ENCODE results near the gene FEV.

The FEV gene

GRCh38 chr2:218997731-218998130 lies 12.7 kb upstream of the FEV start:
- TF ChIP-seq, protein P1, sequence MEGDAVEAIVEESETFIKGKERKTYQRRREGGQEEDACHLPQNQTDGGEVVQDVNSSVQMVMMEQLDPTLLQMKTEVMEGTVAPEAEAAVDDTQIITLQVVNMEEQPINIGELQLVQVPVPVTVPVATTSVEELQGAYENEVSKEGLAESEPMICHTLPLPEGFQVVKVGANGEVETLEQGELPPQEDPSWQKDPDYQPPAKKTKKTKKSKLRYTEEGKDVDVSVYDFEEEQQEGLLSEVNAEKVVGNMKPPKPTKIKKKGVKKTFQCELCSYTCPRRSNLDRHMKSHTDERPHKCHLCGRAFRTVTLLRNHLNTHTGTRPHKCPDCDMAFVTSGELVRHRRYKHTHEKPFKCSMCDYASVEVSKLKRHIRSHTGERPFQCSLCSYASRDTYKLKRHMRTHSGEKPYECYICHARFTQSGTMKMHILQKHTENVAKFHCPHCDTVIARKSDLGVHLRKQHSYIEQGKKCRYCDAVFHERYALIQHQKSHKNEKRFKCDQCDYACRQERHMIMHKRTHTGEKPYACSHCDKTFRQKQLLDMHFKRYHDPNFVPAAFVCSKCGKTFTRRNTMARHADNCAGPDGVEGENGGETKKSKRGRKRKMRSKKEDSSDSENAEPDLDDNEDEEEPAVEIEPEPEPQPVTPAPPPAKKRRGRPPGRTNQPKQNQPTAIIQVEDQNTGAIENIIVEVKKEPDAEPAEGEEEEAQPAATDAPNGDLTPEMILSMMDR (IDR thresholded peaks at IDR 0.05; ENCODE audit: low read depth, low read length), result no peak
- no peak for DNase-seq (ENCODE audit: extremely low read depth, low read depth)

DNA sequence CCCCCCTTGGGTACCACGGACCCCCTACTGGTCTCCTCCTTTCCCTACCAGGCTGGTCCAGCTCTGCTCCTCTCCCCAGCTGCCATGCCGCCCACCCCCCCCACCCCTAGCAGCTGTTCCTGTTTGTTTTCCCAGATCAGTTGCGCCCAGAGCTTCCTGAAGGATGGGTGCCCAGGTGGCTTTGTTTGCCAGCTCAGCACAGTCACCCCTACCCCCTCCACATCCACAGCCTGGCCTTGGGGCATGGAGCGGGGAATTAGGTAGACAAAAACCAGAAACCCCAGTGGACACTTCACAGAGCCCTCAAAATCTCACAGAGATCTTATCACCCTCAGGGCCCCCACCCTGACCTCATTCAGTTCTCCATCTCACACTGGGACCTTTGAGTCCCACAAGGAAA lies 12.0 kb upstream of the FEV start:
- TF ChIP-seq, protein P1 (IDR thresholded peaks at IDR 0.05; ENCODE audit: low read depth, low read length), result no peak
- no peak for DNase-seq (ENCODE audit: extremely low read depth, low read depth)

DNA sequence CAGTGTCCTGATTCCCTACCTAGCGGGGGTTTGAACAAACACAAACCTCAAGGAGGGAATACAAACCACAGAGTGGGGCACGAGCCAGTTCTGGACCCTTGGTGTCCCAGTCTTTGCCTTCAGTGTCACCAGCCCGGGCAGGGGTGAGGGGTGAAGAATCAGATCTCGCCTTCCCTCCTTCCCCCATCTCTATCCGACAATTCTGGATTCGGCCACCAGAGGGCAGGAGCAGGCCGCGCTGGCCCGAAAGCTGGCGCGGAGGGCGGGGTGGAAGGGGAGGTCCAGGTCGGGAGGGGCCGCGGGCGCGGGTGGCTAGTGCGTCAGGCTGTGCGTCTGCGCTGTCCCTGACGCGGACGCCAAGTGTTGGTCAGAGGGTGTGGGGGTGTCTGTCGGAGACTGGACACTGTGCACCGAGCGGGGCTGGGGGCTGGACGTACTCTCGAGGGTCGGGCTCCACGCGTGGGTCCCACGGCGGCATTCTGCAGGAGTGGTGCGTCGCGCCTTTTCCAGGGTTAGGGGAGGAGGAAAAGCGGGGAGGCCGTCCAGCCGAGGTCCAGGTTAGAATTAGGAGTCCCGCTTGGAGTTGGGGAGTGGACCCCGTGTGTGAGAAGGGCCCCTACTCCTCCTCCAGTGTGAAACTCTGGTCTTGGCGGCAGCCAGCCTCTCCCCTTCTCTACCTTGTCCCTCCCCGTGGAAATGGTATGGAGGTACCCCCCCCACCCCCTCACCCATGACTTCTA lies 11.2 kb upstream of the FEV start:
- TF ChIP-seq, protein P1 (IDR thresholded peaks at IDR 0.05; ENCODE audit: low read depth, low read length), result peak; percentile 86
- peak; percentile 42 for DNase-seq (ENCODE audit: extremely low read depth, low read depth)

- TF ChIP-seq, protein P1 (IDR thresholded peaks at IDR 0.05; ENCODE audit: low read depth, low read length), result no peak
- no peak for DNase-seq (ENCODE audit: extremely low read depth, low read depth)
Measured at GRCh38 chr2:218995561-218995960, 10.6 kb upstream of the FEV start.

DNA sequence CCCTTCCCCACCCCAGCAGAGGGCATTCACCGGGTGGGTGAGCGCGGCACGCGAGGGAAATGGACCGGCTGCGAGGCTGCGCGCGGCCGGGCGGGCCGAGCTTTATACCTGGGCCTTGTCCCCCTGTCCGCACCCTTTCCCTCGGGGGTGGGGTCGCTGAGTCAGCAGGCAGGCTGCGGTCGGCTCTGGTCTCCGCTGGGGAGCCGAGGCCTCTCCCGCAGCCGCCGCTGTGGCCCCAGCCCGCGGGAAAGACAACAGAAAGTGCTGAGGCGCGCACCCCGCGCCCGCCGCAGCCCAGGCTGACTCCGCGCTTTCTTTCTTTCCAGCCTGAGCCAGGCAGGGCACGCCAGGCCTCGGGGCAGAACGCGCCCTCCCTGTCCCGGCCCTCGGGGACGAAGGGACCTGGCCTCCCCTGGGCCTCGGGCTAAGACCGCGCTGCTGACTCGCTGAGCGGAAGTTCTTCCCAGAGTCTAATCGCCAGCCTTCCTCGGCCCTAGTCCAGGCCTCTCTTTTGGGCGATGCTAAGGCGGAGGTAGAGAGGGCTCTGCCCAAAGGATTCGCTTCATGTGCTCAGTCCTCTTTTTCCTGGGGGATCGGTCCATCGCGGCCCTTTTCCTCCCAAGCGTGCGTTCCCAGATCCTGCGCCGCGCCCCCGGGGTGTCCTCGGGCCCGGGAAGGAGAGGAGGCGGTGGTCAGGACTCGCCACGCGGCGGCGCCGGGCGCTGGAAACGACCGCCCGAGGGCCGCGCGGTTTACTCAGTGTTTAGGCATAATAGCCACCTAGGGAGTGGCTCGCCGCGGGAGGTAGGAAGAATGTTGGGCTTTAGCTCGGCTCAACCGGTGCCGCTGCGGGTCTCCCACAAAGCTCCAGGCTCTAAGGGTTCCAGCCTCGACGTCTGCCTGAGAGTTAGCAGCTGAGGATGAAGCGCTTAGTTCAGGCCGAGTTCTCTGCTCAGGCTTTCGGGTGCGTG lies 8.6 kb upstream of the FEV start, which contains the start of gene CRYBA2:
CRYBA2 (minus strand) TSS at position 78 of the 971 bp plus-strand sequence. CDS start 246 bp downstream, outside the sequence.
- no peak for DNase-seq (ENCODE audit: extremely low read depth, low read depth)
- TF ChIP-seq, protein P1 (IDR thresholded peaks at IDR 0.05; ENCODE audit: low read depth, low read length), result no peak

DNA sequence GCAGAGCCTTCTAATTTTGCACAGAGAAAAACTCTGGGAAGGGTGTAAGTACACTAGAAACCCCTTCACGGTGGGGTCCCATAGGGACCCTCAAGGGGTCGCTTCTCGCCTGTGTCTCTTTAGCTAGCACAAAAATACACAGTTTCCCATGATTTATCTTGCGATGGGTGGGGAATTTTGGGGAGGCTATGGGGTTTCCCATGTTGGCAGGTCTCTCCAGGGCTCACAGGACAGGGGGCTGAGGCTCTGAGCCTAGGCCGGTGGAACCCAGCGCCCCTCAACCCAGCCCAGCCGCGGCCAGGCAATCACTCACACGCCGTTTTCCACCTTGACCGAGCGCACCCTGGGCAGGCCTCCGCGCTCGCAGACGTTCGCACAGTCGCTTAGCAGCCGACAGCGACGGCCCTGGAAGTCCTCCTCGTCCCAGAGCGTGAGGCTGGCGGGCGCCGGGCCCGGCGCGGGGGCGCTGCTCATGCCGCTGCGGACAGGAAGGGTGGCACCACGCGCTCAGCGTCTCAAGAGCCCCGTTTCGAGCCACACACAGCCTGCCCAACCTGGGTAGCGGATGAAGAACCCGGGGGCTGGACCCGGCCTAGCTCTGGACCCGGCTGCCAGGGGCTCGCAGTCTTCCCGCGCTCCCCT lies 7.8 kb upstream of the FEV start:
- TF ChIP-seq, protein P1 (IDR thresholded peaks at IDR 0.05; ENCODE audit: low read depth, low read length), result no peak
- no peak for DNase-seq (ENCODE audit: extremely low read depth, low read depth)

Data from AG09319 (cell line).